Trophoblast cell (in vitro differentiated cells and primary cell): Measurements from ENCODE around the gene EFNA4.
A peak's percentile ranks its signal among the peaks of the same experiment; 100 is the strongest.

Experiments used
- DNase-seq, 2 donors: peaks; one replicate each; pipeline ENCODE4 v3.0.0-alpha.2; 2016
- H2AFZ ChIP-seq: 2 replicates; pipeline ENCODE4 v1.6.1; 2013; ENCODE audit warnings: low read length, moderate library complexity, mild to moderate bottlenecking; ENCODE audit not compliant: insufficient read depth, poor library complexity
- H2AK5ac ChIP-seq: 2 replicates; pipeline ENCODE4 v1.6.1; 2013; ENCODE audit warnings: mild to moderate bottlenecking, low read length
- H2BK120ac ChIP-seq: 2 replicates; pipeline ENCODE4 v1.6.1; 2013; ENCODE audit warnings: low read length, mild to moderate bottlenecking, moderate library complexity; ENCODE audit not compliant: insufficient read depth, poor library complexity
- H2BK12ac ChIP-seq: 2 replicates; pipeline ENCODE4 v1.6.1; 2013; ENCODE audit warnings: mild to moderate bottlenecking, low read length, moderate library complexity
- H2BK5ac ChIP-seq: 2 replicates; pipeline ENCODE4 v1.6.1; 2013; ENCODE audit warnings: low read length, low read depth, moderate library complexity, mild to moderate bottlenecking; ENCODE audit not compliant: poor library complexity
- H3K14ac ChIP-seq: 2 replicates; pipeline ENCODE4 v1.6.1; 2013; ENCODE audit warnings: mild to moderate bottlenecking, low read length
- H3K18ac ChIP-seq: 2 replicates; pipeline ENCODE4 v1.6.1; 2013; ENCODE audit warnings: mild to moderate bottlenecking, low read length
- H3K23ac ChIP-seq: 2 replicates; pipeline ENCODE4 v1.6.1; 2013; ENCODE audit warnings: low read length
- H3K27ac ChIP-seq: 2 replicates; pipeline ENCODE4 v1.5.1; 2013; ENCODE audit warnings: low read depth, mild to moderate bottlenecking, inconsistent platforms, low read length, moderate library complexity
- H3K27me3 ChIP-seq: 2 replicates; pipeline ENCODE4 v1.6.1; 2013; ENCODE audit warnings: inconsistent platforms, mild to moderate bottlenecking, low read length, moderate library complexity; ENCODE audit not compliant: insufficient read depth
- H3K36me3 ChIP-seq, 2 experiments: 1 replicate in 1 of 2; 2 replicates in 1 of 2; pipeline ENCODE4 v1.6.1; 2013; ENCODE audit warnings: low read length in 2 of 2, mild to moderate bottlenecking in 2 of 2, moderate library complexity in 1 of 2; ENCODE audit not compliant: insufficient read depth in 2 of 2, control insufficient read depth in 1 of 2
- H3K4ac ChIP-seq: 2 replicates; pipeline ENCODE4 v1.6.1; 2013; ENCODE audit warnings: low read depth, mild to moderate bottlenecking, low read length, moderate library complexity
- H3K4me1 ChIP-seq, 2 experiments: 1 replicate in 1 of 2; 2 replicates in 1 of 2; pipeline ENCODE4 v1.6.1; 2013; ENCODE audit warnings: low read length in 2 of 2, mild to moderate bottlenecking in 2 of 2, moderate library complexity in 1 of 2; ENCODE audit not compliant: insufficient read depth in 2 of 2, control insufficient read depth in 1 of 2
- H3K4me2 ChIP-seq: 2 replicates; pipeline ENCODE4 v1.6.1; 2013; ENCODE audit warnings: inconsistent platforms, mild to moderate bottlenecking, low read length, moderate library complexity
- H3K4me3 ChIP-seq: 2 replicates; pipeline ENCODE4 v1.5.1; 2013; ENCODE audit warnings: mild to moderate bottlenecking, low read depth, low read length, inconsistent platforms
- H3K79me1 ChIP-seq: one replicate; pipeline ENCODE4 v1.6.1; 2013; ENCODE audit warnings: low read length
- H3K79me2 ChIP-seq: 2 replicates; pipeline ENCODE4 v1.6.1; 2013; ENCODE audit warnings: low read length, mild to moderate bottlenecking; ENCODE audit not compliant: control insufficient read depth, insufficient read depth, poor library complexity
- H3K9ac ChIP-seq: 2 replicates; pipeline ENCODE4 v1.6.1; 2013; ENCODE audit warnings: mild to moderate bottlenecking, low read length
- H3K9me3 ChIP-seq: 2 replicates; pipeline ENCODE4 v1.6.1; 2013; ENCODE audit warnings: low read depth, mild to moderate bottlenecking, control low read depth, inconsistent platforms, low read length; ENCODE audit not compliant: insufficient read depth
- H4K12ac ChIP-seq: 2 replicates; pipeline ENCODE4 v1.6.1; 2013; ENCODE audit warnings: low read depth, mild to moderate bottlenecking, low read length, moderate library complexity
- H4K8ac ChIP-seq: 2 replicates; pipeline ENCODE4 v1.6.1; 2013; ENCODE audit warnings: low read depth, mild to moderate bottlenecking, low read length, moderate library complexity
- H4K91ac ChIP-seq: one replicate; pipeline ENCODE4 v1.6.1; 2013; ENCODE audit warnings: low read depth, mild to moderate bottlenecking, low read length, moderate library complexity
- WGBS: extraction: QIAGEN DNeasy Blood & Tissue Kit; methylation state at CpG from one replicate; pipeline ENCODE4 v1.1.7; 2013; ENCODE audit warnings: missing lambda C conversion rate; ENCODE audit not compliant: insufficient read length, insufficient coverage; ENCODE audit errors: extremely low coverage; 5-methylcytosine and 5-hydroxymethylcytosine counted together

EFNA4 gene

GRCh38 chr1:155017041-155017945 lies 46.2 kb upstream of the EFNA4 start:
- Histone ChIP-seq H3K27me3 (no peaks in the 10 kb centered on the region), H3K4me3 (peak overlapping the region; percentile 32), H3K79me1 (peaks cover 15% of the 10 kb centered on the region), H3K9ac (no peak overlapping the region), H2BK5ac (peak overlapping the region; percentile 82), H2BK12ac (peak overlapping the region; percentile 54), H3K4me2 (peak overlapping the region; percentile 50), H3K4ac (peak overlapping the region; percentile 13), H4K91ac (peak overlapping the region; percentile 92), H3K14ac (peak overlapping the region; percentile 47), H4K8ac (peak overlapping the region; percentile 81), H3K9me3 (peaks cover 1% of the 10 kb centered on the region), H2AFZ (peak overlapping the region; percentile 21), H3K4me1 (peaks cover 22 to 24% of the 10 kb centered on the region in 2 experiments), H3K23ac (no peak overlapping the region), H3K36me3 (peaks cover 28 to 30% of the 10 kb centered on the region in 2 experiments), H4K12ac (peak overlapping the region; percentile 62), H2AK5ac (peak overlapping the region; percentile 80), H3K27ac (peak overlapping the region; percentile 77), H2BK120ac (peak overlapping the region; percentile 72), H3K18ac (peak overlapping the region; percentile 59), H3K79me2 (no peaks in the 10 kb centered on the region)
- peak; percentile 96 to 98 for DNase-seq
- no CpG with 5 or more reads among the region's 49 CpGs for WGBS

- Histone ChIP-seq H3K14ac (peak overlapping the region; percentile 46), H3K9ac (no peak overlapping the region), H3K18ac (peak overlapping the region; percentile 10), H3K4ac (no peak overlapping the region), H3K4me1 (peaks cover 24 to 28% of the 10 kb centered on the region in 2 experiments), H3K9me3 (peaks cover 1% of the 10 kb centered on the region), H3K79me2 (no peaks in the 10 kb centered on the region), H3K4me3 (no peak overlapping the region), H4K8ac (peak overlapping the region; percentile 81), H4K12ac (no peak overlapping the region), H3K27ac (peak overlapping the region; percentile 45), H3K23ac (no peak overlapping the region), H3K79me1 (peaks cover 15% of the 10 kb centered on the region), H3K27me3 (no peaks in the 10 kb centered on the region), H4K91ac (peak overlapping the region; percentile 13), H2BK5ac (no peak overlapping the region), H3K36me3 (peaks cover 28 to 30% of the 10 kb centered on the region in 2 experiments), H2AK5ac (no peak overlapping the region), H2BK120ac (peak overlapping the region; percentile 57), H2AFZ (no peak overlapping the region), H3K4me2 (peak overlapping the region; percentile 50), H2BK12ac (peak overlapping the region; percentile 56)
- WGBS, result no CpG with 5 or more reads among the region's 6 CpGs
- DNase-seq, result no peak
Measured at GRCh38 chr1:155017946-155018316, 45.6 kb upstream of the EFNA4 start.

GRCh38 chr1:155018617-155019348 lies 44.8 kb upstream of the EFNA4 start:
- Histone ChIP-seq H3K9ac (no peak overlapping the region), H2BK120ac (no peak overlapping the region), H2AFZ (no peak overlapping the region), H3K4ac (no peak overlapping the region), H4K8ac (no peak overlapping the region), H3K79me2 (no peaks in the 10 kb centered on the region), H3K14ac (no peak overlapping the region), H3K4me1 (peaks cover 25 to 32% of the 10 kb centered on the region in 2 experiments), H3K18ac (no peak overlapping the region), H4K12ac (no peak overlapping the region), H3K79me1 (peaks cover 15% of the 10 kb centered on the region), H2AK5ac (no peak overlapping the region), H2BK12ac (no peak overlapping the region), H3K27ac (no peak overlapping the region), H2BK5ac (no peak overlapping the region), H3K36me3 (peaks cover 24 to 27% of the 10 kb centered on the region in 2 experiments), H3K4me3 (no peak overlapping the region), H3K9me3 (peaks cover 1% of the 10 kb centered on the region), H3K23ac (no peak overlapping the region), H4K91ac (no peak overlapping the region), H3K4me2 (no peak overlapping the region), H3K27me3 (no peaks in the 10 kb centered on the region)
- WGBS, result no CpG with 5 or more reads among the region's 8 CpGs
- DNase-seq, result peak in 1 of 2 donors; percentile 42

- Histone ChIP-seq H4K8ac (no peak overlapping the region), H3K14ac (no peak overlapping the region), H3K4me2 (no peak overlapping the region), H3K79me1 (peaks cover 15% of the 10 kb centered on the region), H3K18ac (no peak overlapping the region), H3K9ac (no peak overlapping the region), H2BK120ac (no peak overlapping the region), H3K4me1 (peaks cover 25 to 32% of the 10 kb centered on the region in 2 experiments), H2AFZ (no peak overlapping the region), H3K9me3 (peaks cover 1% of the 10 kb centered on the region), H3K4me3 (no peak overlapping the region), H3K36me3 (peaks cover 20 to 21% of the 10 kb centered on the region in 2 experiments), H3K79me2 (no peaks in the 10 kb centered on the region), H4K12ac (no peak overlapping the region), H2BK5ac (no peak overlapping the region), H4K91ac (no peak overlapping the region), H3K23ac (no peak overlapping the region), H2AK5ac (no peak overlapping the region), H2BK12ac (no peak overlapping the region), H3K27me3 (no peaks in the 10 kb centered on the region), H3K4ac (no peak overlapping the region), H3K27ac (no peak overlapping the region)
- no peak for DNase-seq
- WGBS, result no CpG with 5 or more reads among the region's 11 CpGs
Measured at GRCh38 chr1:155019377-155020245, 43.9 kb upstream of the EFNA4 start.
